H9 (cell line): ENCODE data around the gene DBNL. TPM values are rescaled to one million over a fixed set of nuclear protein-coding genes. Genes with fewer than 3 reads are reported as not detected.

Source experiments
- DNase-seq: peaks from one replicate; pipeline ENCODE4 v3.0.0-alpha.2; 2017
- H2AFZ ChIP-seq: one replicate; pipeline ENCODE4 v1.6.1; 2013; ENCODE audit warnings: mild to moderate bottlenecking, low read length, control low read depth, moderate library complexity
- H2AK5ac ChIP-seq: 2 replicates; pipeline ENCODE4 v1.6.1; 2013; ENCODE audit warnings: low read length, control low read depth, mixed read lengths; ENCODE audit not compliant: insufficient read length
- H2BK120ac ChIP-seq: one replicate; pipeline ENCODE4 v1.6.1; 2013; ENCODE audit warnings: low read depth, mild to moderate bottlenecking, low read length, control low read depth, inconsistent platforms; ENCODE audit not compliant: poor library complexity, severe bottlenecking
- H2BK12ac ChIP-seq: 2 replicates; pipeline ENCODE4 v1.6.1; 2013; ENCODE audit warnings: low read length, control low read depth, mixed read lengths, low read depth; ENCODE audit not compliant: insufficient read length
- H2BK15ac ChIP-seq: 2 replicates; pipeline ENCODE4 v1.6.1; 2013; ENCODE audit warnings: low read depth, low read length, control low read depth
- H2BK20ac ChIP-seq: one replicate; pipeline ENCODE4 v1.6.1; 2013; ENCODE audit warnings: low read depth, mild to moderate bottlenecking, low read length, control low read depth, inconsistent platforms; ENCODE audit not compliant: poor library complexity, severe bottlenecking
- H2BK5ac ChIP-seq: 2 replicates; pipeline ENCODE4 v1.6.1; 2013; ENCODE audit warnings: low read length, control low read depth, mixed read lengths; ENCODE audit not compliant: insufficient read length
- H3K14ac ChIP-seq: 2 replicates; pipeline ENCODE4 v1.6.1; 2013; ENCODE audit warnings: low read length, control low read depth; ENCODE audit not compliant: insufficient read depth
- H3K18ac ChIP-seq: 2 replicates; pipeline ENCODE4 v1.6.1; 2013; ENCODE audit warnings: low read depth, mild to moderate bottlenecking, mixed read lengths, low read length, control low read depth; ENCODE audit not compliant: insufficient read length
- H3K23ac ChIP-seq: 2 replicates; pipeline ENCODE4 v1.6.1; 2013; ENCODE audit warnings: low read length, control low read depth, mixed read lengths, low read depth; ENCODE audit not compliant: insufficient read length
- H3K23me2 ChIP-seq: 2 replicates; pipeline ENCODE4 v1.6.1; 2013; ENCODE audit warnings: low read depth, mild to moderate bottlenecking, mixed read lengths, low read length, control low read depth; ENCODE audit not compliant: insufficient read length, poor library complexity, severe bottlenecking
- H3K27ac ChIP-seq: 2 replicates; pipeline ENCODE4 v1.5.1; 2013; ENCODE audit warnings: low read length, control low read depth, mixed read lengths, low read depth; ENCODE audit not compliant: insufficient read length
- H3K27me3 ChIP-seq: 2 replicates; pipeline ENCODE4 v1.6.1; 2013; ENCODE audit warnings: low read length, control low read depth, inconsistent platforms; ENCODE audit not compliant: insufficient read depth
- H3K4ac ChIP-seq: 2 replicates; pipeline ENCODE4 v1.6.1; 2013; ENCODE audit warnings: low read depth, mild to moderate bottlenecking, control low read depth, inconsistent platforms, low read length, moderate library complexity
- H3K4me1 ChIP-seq: 2 replicates; pipeline ENCODE4 v1.6.1; 2013; ENCODE audit warnings: low read length, control low read depth, inconsistent platforms; ENCODE audit not compliant: insufficient read depth
- H3K4me2 ChIP-seq: 2 replicates; pipeline ENCODE4 v1.6.1; 2013; ENCODE audit warnings: low read length, control low read depth, mixed read lengths; ENCODE audit not compliant: insufficient read length, insufficient read depth
- H3K56ac ChIP-seq: 2 replicates; pipeline ENCODE4 v1.6.1; 2013; ENCODE audit warnings: low read depth, mild to moderate bottlenecking, mixed read lengths, low read length, control low read depth; ENCODE audit not compliant: insufficient read length
- H3K79me1 ChIP-seq: 2 replicates; pipeline ENCODE4 v1.6.1; 2013; ENCODE audit warnings: low read depth, mild to moderate bottlenecking, moderate library complexity, low read length, control low read depth, inconsistent platforms; ENCODE audit not compliant: insufficient read depth, poor library complexity, severe bottlenecking
- H3K79me2 ChIP-seq: 2 replicates; pipeline ENCODE4 v1.6.1; 2013; ENCODE audit warnings: low read length, control low read depth, inconsistent platforms; ENCODE audit not compliant: insufficient read depth
- H3K9ac ChIP-seq: 2 replicates; pipeline ENCODE4 v1.6.1; 2013; ENCODE audit warnings: low read length, control low read depth, mixed read lengths; ENCODE audit not compliant: insufficient read length; ENCODE audit errors: extremely low read depth
- H3K9me3 ChIP-seq: one replicate; pipeline ENCODE4 v1.6.1; 2013; ENCODE audit warnings: low read depth, low read length, inconsistent platforms; ENCODE audit not compliant: control insufficient read depth
- H3T11ph ChIP-seq: one replicate; pipeline ENCODE4 v1.6.1; 2013; ENCODE audit warnings: mild to moderate bottlenecking, low read length, control low read depth, inconsistent platforms
- H4K20me1 ChIP-seq: one replicate; pipeline ENCODE4 v1.6.1; 2013; ENCODE audit not compliant: control insufficient read depth, insufficient read length, insufficient read depth
- H4K5ac ChIP-seq: 2 replicates; pipeline ENCODE4 v1.6.1; 2013; ENCODE audit warnings: low read depth, mild to moderate bottlenecking, mixed read lengths, low read length, control low read depth; ENCODE audit not compliant: insufficient read length
- H4K8ac ChIP-seq: replicated peaks from 2 replicates; pipeline ENCODE4 v1.6.1; 2013; ENCODE audit warnings: low read length, control low read depth, mixed read lengths, low read depth; ENCODE audit not compliant: insufficient read length
- H4K91ac ChIP-seq: 2 replicates; pipeline ENCODE4 v1.6.1; 2013; ENCODE audit warnings: low read depth, mild to moderate bottlenecking, moderate library complexity, mixed read lengths, low read length, control low read depth; ENCODE audit not compliant: insufficient read length
- H3K27ac Mint-ChIP-seq, 3 experiments: 2 replicates in 2 of 3; 3 replicates in 1 of 3; pipeline ENCODE4 v1.8.0; 2020 to 2021; ENCODE audit warnings: mixed read lengths in 3 of 3, mild to moderate bottlenecking in 1 of 3, moderate library complexity in 1 of 3
- H3K27me3 Mint-ChIP-seq: 2 replicates; pipeline ENCODE4 v1.8.0; 2021; ENCODE audit warnings: low read depth, mild to moderate bottlenecking, moderate library complexity, mixed read lengths
- H3K36me3 Mint-ChIP-seq, 3 experiments: 2 replicates in 2 of 3; 3 replicates in 1 of 3; pipeline ENCODE4 v1.8.0; 2020 to 2021; ENCODE audit warnings: low read depth in 3 of 3, mixed read lengths in 3 of 3; ENCODE audit not compliant: insufficient read depth in 1 of 3
- H3K4me1 Mint-ChIP-seq, 2 experiments: 2 replicates each; pipeline ENCODE4 v1.8.0; 2020; ENCODE audit warnings: mixed read lengths in 2 of 2
- H3K4me3 Mint-ChIP-seq, 2 experiments: 2 replicates in 1 of 2; 3 replicates in 1 of 2; pipeline ENCODE4 v1.8.0; 2020 to 2021; ENCODE audit warnings: mild to moderate bottlenecking in 2 of 2, mixed read lengths in 2 of 2, moderate library complexity in 1 of 2
- H3K9me3 Mint-ChIP-seq, 2 experiments: 2 replicates in 1 of 2; 3 replicates in 1 of 2; pipeline ENCODE4 v1.8.0; 2020; ENCODE audit warnings: mild to moderate bottlenecking in 2 of 2, mixed read lengths in 2 of 2, moderate library complexity in 1 of 2
- WGBS: extraction: QIAGEN DNeasy Blood & Tissue Kit; methylation state at CpG from one replicate; pipeline ENCODE4 v1.1.7; 2013; ENCODE audit warnings: missing lambda C conversion rate, low lambda C conversion rate, mixed read lengths; ENCODE audit not compliant: insufficient read length; ENCODE audit errors: extremely low coverage; 5-methylcytosine and 5-hydroxymethylcytosine counted together
- total RNA-seq: library from RNA; stranded (reverse); gene quantifications from 2 replicates; pipeline ENCODE4 v1.2.1, GENCODE V29; 2021
- TF ChIP-seq, protein P1 (sequence below): fragments of 200-600 bp; sonication (generic); conservative IDR thresholded peaks from 3 replicates; pipeline ENCODE4 v1.8.0; 2021; ENCODE audit warnings: antibody characterized with exemption, mild to moderate bottlenecking

Gene DBNL
- total RNA-seq, 1 experiment from 2014 or later: 51.3 TPM

DNA sequence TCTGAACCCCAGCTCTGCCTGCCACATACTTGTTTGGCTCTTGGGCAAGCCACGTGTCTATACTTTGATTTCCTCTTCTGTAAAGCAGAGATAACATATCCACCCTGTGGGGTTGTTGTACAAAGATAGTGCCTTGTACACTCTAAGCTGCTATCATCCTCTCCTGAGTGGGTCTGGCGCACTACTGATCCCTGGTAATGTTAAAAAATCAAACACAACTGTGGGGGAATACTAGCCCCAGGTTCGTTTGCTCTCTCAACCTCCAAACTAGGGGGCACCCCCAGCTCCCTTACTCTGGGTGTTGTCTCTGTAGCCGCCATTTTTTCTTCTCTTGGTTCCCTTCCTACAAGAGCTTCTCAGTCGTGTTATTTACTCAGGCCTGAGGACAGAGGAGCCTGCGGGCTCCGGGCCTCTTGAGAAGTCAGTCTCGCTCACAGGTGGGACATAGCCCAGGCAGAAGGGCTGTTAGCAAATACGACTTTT lies 36.8 kb downstream of the DBNL start:
- H2BK120ac ChIP-seq: no peak overlapping the region
- DNase-seq: no peak
- H3K27ac ChIP-seq: no peak overlapping the region
- Mint-ChIP-seq H3K27ac (no peak overlapping the region), H3K4me3 (peak overlapping the region; percentile 82 to 85), H3K27me3 (peaks cover 16% of the 10 kb centered on the region), H3K36me3 (peaks cover 15 to 38% (median 34%) of the 10 kb centered on the region in 3 experiments), H3K9me3 (no peaks in the 10 kb centered on the region), H3K4me1 (peaks cover 12 to 23% of the 10 kb centered on the region in 2 experiments)
- no peak overlapping the region for H2BK12ac ChIP-seq
- no peak overlapping the region for H3T11ph ChIP-seq
- H4K5ac ChIP-seq: no peak overlapping the region
- H3K79me2 ChIP-seq: no peaks in the 10 kb centered on the region
- H2BK20ac ChIP-seq: no peak overlapping the region
- no peaks in the 10 kb centered on the region for H4K20me1 ChIP-seq
- no CpG with 5 or more reads among the region's 9 CpGs for WGBS
- no peaks in the 10 kb centered on the region for H3K9me3 ChIP-seq
- H3K4me1 ChIP-seq: peaks cover 4% of the 10 kb centered on the region; the same call in 1 of the 2 replicates
- H3K18ac ChIP-seq: no peak overlapping the region
- no peak overlapping the region for H3K14ac ChIP-seq
- no peak overlapping the region for H3K9ac ChIP-seq
- no peaks in the 10 kb centered on the region; the same call in 1 of the 2 replicates for H3K27me3 ChIP-seq
- H2AK5ac ChIP-seq: no peak overlapping the region
- H2AFZ ChIP-seq: no peak overlapping the region
- no peak overlapping the region for H3K56ac ChIP-seq
- no peak overlapping the region for H4K91ac ChIP-seq
- no peak overlapping the region for H3K4ac ChIP-seq
- H3K79me1 ChIP-seq: no peaks in the 10 kb centered on the region
- H3K23me2 ChIP-seq: no peaks in the 10 kb centered on the region
- no peak overlapping the region for H4K8ac ChIP-seq
- peak overlapping the region; percentile 16 for H3K4me2 ChIP-seq
- TF ChIP-seq, protein P1, sequence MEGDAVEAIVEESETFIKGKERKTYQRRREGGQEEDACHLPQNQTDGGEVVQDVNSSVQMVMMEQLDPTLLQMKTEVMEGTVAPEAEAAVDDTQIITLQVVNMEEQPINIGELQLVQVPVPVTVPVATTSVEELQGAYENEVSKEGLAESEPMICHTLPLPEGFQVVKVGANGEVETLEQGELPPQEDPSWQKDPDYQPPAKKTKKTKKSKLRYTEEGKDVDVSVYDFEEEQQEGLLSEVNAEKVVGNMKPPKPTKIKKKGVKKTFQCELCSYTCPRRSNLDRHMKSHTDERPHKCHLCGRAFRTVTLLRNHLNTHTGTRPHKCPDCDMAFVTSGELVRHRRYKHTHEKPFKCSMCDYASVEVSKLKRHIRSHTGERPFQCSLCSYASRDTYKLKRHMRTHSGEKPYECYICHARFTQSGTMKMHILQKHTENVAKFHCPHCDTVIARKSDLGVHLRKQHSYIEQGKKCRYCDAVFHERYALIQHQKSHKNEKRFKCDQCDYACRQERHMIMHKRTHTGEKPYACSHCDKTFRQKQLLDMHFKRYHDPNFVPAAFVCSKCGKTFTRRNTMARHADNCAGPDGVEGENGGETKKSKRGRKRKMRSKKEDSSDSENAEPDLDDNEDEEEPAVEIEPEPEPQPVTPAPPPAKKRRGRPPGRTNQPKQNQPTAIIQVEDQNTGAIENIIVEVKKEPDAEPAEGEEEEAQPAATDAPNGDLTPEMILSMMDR: no peak
- no peak overlapping the region for H2BK5ac ChIP-seq
- no peak overlapping the region for H3K23ac ChIP-seq
- H2BK15ac ChIP-seq: no peak overlapping the region
